ENCODE data around the gene SPOCD1. TPM values are rescaled to one million over a fixed set of nuclear protein-coding genes. Genes with fewer than 3 reads are reported as not detected.

Gene SPOCD1
- total and polyA plus RNA-seq, 8 donors, result 0.32 to 10.9 (median 0.55) TPM

- Histone ChIP-seq H3K27ac (no peak overlapping the region), H3K9me3 (no peaks in the 10 kb centered on the region), H3K27me3 (peaks cover 16 to 54% of the 10 kb centered on the region in 2 donors), H3K4me1 (peaks cover 5 to 15% of the 10 kb centered on the region in 2 donors), H3K4me3 (no peak overlapping the region), H3K36me3 (no peaks in the 10 kb centered on the region)
- DNase-seq (peak in 1 of 4 donors; percentile 18), ATAC-seq (no peak)
- intact Hi-C loops (cut with DNase I), result no loop called here
- no peak for TF ChIP-seq CTCF (IDR thresholded peaks at IDR 0.05)
These were observed 58.6 kb downstream of the SPOCD1 start for GRCh38 chr1:31757204-31757679.

- no peak for ATAC-seq
- Histone ChIP-seq H3K4me1 (peaks cover 5 to 12% of the 10 kb centered on the region in 2 donors), H3K27me3 (peaks cover 13 to 54% of the 10 kb centered on the region in 2 donors), H3K36me3 (no peaks in the 10 kb centered on the region), H3K9me3 (no peaks in the 10 kb centered on the region), H3K4me3 (no peak overlapping the region), H3K27ac (no peak overlapping the region)
- DNase-seq, result peak in 1 of 4 donors; percentile 65
- intact Hi-C loops (cut with DNase I), result no loop called here
- no peak for TF ChIP-seq CTCF (IDR thresholded peaks at IDR 0.05)
These were observed 59.2 kb downstream of the SPOCD1 start for GRCh38 chr1:31756578-31756977.

GRCh38 chr1:31755850-31756492, 59.9 kb downstream of the SPOCD1 start:
- Histone ChIP-seq H3K36me3 (no peaks in the 10 kb centered on the region), H3K4me3 (no peak overlapping the region), H3K9me3 (no peaks in the 10 kb centered on the region), H3K4me1 (peaks cover under 1 to 6% of the 10 kb centered on the region in 2 donors), H3K27ac (no peak overlapping the region), H3K27me3 (peaks cover 9 to 54% of the 10 kb centered on the region in 2 donors)
- intact Hi-C loops (cut with DNase I), result no loop called here
- peak in 1 of 4 donors; percentile 67 for DNase-seq
- no peak for TF ChIP-seq CTCF (IDR thresholded peaks at IDR 0.05)
- no peak for ATAC-seq

- peak; percentile 15 for ATAC-seq
- DNase-seq, result peak in 2 of 4 donors; percentile 74 to 84
- H3K27me3 ChIP-seq, result peaks cover 2 to 54% of the 10 kb centered on the region in 2 donors
- H3K36me3 ChIP-seq, result no peaks in the 10 kb centered on the region
- H3K27ac ChIP-seq, result no peak overlapping the region
- H3K4me3 ChIP-seq, result no peak overlapping the region
- intact Hi-C loops (cut with DNase I), result no loop called here
- no peak for TF ChIP-seq CTCF (IDR thresholded peaks at IDR 0.05)
- no peaks in the 10 kb centered on the region for H3K9me3 ChIP-seq
- no peaks in the 10 kb centered on the region for H3K4me1 ChIP-seq
These were observed 60.6 kb downstream of the SPOCD1 start for GRCh38 chr1:31755197-31755611.

- no peaks in the 10 kb centered on the region for H3K36me3 ChIP-seq
- H3K4me1 ChIP-seq, result no peaks in the 10 kb centered on the region
- DNase-seq (no peak), ATAC-seq (no peak)
- H3K27ac ChIP-seq, result no peak overlapping the region
- H3K4me3 ChIP-seq, result no peak overlapping the region
- intact Hi-C loops (cut with DNase I), result no loop called here
- TF ChIP-seq CTCF (IDR thresholded peaks at IDR 0.05), result no peak
- peaks cover 0 to 48% of the 10 kb centered on the region in 2 donors for H3K27me3 ChIP-seq
- H3K9me3 ChIP-seq, result no peaks in the 10 kb centered on the region
These were observed 61.4 kb downstream of the SPOCD1 start for GRCh38 chr1:31754397-31754796.

All from left lung (tissue), 10 donors.